ENCODE measurements around the gene EMID1.
"Not testable (repeated sequence)": the region's sequence is repeated elsewhere in the genome, so short reads cannot be mapped to it uniquely, and the experiment has no call there.

Gene EMID1

GRCh38 chr22:29231971-29232959 is 26.6 kb downstream of the EMID1 start:
- no peak for DNase-seq

DNA sequence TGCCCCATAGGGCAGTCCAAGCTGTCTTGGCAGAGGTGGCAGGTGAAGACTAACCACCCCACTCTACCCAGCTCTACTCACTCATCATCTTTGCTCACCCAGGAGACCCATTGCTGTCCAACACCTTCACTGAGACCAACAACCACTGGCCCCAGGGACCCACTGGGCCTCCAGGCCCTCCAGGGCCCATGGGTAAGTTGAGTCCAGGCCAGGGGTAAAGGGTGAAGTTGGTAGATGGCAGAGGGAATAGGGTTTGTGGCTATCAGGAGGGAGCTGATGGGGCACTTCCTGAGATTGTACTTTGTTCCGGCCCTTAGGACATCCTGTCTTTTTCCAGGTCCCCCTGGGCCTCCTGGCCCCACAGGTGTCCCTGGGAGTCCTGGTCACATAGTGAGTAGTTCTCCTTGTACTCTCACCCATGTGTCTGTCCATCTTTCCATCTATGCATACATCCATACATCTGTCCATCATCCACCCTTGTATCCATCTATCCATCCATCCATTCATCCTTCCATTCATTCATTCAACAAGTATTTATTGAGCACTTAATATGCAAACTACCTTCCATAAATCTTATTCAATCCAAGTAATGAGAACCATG is 27.7 kb downstream of the EMID1 start:
- DNase-seq: no peak

GRCh38 chr22:29240481-29240880 is 34.8 kb downstream of the EMID1 start:
- DNase-seq: not testable (repeated sequence)

GRCh38 chr22:29243874-29244446 is 38.3 kb downstream of the EMID1 start:
- no peak for DNase-seq

DNA sequence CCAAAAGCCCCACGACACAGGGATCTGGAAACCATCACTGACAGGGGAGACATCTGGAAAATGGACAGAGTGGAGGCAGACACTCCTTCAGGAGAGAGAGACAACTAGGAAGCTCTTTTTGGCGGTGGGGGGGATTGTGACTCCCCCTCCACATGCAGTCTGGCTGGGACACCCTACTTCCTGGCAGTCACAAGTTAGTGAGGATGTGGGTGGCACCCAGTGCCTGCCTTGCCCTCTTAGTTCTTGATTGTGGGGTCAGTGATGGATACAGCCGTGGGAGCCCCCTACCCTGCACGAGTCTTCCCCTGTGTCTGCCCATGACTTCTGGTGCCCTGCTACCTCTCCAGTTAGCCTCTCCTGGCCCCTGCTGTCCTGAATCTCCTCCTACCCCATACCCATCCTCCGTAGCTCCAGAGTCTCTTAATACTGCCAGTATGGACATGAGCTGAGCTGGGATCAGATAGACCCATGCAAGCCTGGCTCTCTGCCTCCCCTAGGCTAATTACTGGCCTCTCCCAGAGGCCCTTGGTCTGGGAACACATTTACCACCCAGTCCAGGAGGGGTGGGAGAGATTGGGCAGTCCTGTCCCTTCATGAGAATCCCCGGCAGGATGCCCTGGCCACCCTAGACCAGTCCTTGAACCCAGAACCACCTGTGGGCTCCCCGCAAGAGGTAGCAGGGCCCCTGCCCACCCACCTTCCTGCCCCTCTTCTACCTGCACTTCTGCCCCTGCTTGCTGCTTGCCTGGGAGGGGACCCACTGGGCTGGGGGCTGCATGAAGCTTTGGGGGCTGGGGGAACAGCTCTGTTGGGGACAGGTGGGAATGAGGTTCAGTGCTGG is 39.3 kb downstream of the EMID1 start:
- no peak for DNase-seq

DNA sequence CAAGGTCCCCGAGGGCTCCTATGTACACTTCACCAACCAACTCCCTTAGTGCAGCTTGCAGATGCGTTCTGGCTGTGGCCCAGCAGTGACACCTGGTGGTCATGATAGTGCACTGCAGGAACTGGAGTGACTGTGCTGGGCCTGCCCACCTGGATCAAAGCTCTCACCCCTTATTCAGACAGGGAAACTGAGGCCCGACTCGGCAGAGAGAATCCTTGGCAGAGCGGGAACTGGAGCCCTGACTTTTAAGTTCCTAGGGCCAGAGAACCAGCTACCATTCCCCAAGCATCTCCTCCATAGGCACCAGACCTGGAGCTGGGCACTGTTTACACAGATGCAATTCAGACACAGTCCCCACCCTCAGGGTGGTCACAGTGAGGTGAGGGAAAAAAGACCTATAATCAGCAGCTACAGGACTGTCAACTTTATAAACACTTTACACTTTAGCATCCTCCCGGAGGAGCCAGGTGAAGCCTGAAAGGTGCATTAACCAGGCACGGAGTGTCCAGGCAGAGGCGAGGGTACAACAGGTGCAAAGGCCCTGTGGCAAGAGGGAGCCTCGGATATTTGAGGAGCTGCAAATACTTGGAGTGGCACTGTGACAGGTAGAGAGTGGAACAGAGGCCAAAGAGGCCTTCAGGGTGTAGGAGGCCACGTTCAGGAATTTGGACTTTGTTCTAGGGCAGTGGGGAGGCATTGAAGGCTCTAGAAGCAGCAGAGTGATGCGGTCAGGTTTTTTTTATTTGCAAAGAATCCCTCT is 40.1 kb downstream of the EMID1 start:
- peak; percentile 81 to 82 for DNase-seq

- not testable (repeated sequence) for DNase-seq
These were observed 42.2 kb downstream of the EMID1 start for GRCh38 chr22:29247891-29248290.

- no peak for DNase-seq
These were observed 45.6 kb downstream of the EMID1 start for GRCh38 chr22:29251265-29251664.

GRCh38 chr22:29251981-29252911 is 46.5 kb downstream of the EMID1 start:
- DNase-seq: no peak

DNA sequence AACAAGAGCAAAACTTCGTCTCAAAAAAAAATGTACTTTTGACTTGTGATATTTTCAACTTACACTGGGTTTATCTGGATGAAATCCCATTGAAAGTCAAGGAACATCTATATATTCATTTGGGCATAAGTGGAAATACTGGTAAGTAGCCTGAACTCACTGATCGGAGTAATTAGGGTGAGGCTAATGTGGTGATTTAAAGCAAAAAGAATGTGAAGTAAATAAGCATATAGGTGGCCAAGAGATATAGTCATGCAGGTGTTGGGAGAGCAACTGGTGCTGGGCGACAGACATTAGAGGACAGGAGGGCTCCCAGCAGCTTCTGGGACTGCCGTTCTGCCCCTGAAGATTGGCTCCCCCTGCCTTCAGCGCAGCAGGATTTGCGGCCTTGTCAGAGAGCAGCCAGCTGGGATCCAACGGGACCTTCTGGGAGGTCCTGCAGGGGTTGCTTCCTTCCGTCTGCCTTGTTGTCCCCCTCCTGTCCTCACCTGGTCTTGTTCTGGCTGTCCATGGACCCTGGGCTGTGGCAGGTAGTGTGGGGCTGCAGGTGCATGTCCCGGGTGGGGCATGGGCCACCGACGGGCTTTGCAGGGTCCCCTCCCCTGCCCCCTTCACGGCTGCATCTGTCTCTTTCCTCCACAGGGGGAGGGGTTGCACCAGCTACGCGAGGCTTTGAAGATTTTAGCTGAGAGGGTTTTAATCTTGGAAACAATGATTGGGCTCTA is 48.0 kb downstream of the EMID1 start:
- DNase-seq: no peak

DNA sequence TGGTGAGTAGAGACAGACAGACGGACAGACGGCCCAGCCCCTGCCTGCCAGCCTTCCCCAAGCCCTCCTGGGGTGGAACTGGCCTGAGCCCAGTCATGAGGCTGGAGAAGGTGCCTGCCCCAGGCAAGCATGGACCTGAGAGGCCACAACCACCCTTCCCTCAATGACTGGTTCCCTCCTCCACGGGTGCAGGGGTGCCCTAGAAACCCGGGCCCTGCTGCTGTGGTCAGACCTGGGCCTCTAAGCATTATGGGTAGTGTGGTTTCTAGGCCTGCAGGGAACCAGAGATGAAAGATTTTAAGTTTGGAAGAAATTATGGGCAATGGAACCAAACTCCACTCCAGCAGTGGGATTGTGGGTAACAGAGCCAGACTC is 48.6 kb downstream of the EMID1 start:
- no peak for DNase-seq

- no peak for DNase-seq
These were observed 49.4 kb downstream of the EMID1 start for GRCh38 chr22:29255064-29255621.

- no peak for DNase-seq
These were observed 51.1 kb downstream of the EMID1 start for GRCh38 chr22:29256606-29257325.

DNA sequence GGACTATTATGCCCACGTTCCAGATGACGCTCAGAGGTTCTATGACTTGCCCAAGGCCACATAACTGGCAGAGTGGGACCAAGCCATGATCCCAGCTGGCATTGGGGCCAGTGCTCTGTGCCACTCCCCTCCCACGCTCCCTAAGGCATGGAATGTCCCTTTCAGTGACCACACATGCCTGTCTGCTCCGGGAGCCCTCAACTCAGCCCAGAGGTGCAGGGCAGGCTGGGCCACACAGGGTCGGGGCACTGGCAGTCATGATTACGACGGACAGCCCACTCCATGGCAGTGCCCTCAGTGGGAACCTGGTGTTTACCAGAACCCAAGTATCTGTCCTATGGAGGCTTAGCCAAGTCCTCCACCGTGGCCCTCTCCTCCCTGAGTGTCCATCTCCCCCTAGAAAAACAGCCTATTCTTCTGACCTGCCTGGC is 52.1 kb downstream of the EMID1 start:
- no peak for DNase-seq

- no peak for DNase-seq
These were observed 52.9 kb downstream of the EMID1 start for GRCh38 chr22:29258407-29259252.

DNA sequence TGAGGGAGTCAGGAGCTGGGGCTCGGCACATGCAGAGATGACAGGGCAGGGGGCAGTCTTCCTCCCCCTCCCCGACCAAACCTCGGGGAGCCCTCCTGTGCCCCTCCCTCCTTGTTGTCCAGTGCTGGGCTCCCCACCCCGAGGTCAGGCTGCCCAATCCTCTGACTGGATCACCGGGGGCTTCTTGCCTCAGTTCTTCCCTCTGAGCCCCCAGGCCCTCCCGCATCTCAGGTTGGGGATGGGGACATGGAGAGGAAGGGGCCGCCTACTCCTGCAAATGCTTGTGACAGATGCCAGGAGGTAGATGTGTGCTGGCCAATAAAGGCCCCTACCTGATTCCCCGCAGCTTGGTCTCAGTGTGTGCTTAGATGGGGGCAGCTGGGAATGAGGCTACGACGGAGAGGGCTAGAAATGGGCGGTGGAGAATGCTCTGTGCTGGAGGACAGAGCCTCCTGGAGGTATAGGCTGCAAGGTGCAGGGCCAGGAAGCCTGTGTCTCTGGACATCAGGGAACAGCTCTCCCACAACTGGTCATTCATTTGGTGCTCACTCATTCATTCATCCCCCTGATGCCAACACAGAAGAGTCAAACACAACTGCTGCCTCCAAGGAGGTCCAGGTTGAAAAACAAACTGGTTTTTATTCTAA is 53.7 kb downstream of the EMID1 start:
- DNase-seq: no peak

DNA sequence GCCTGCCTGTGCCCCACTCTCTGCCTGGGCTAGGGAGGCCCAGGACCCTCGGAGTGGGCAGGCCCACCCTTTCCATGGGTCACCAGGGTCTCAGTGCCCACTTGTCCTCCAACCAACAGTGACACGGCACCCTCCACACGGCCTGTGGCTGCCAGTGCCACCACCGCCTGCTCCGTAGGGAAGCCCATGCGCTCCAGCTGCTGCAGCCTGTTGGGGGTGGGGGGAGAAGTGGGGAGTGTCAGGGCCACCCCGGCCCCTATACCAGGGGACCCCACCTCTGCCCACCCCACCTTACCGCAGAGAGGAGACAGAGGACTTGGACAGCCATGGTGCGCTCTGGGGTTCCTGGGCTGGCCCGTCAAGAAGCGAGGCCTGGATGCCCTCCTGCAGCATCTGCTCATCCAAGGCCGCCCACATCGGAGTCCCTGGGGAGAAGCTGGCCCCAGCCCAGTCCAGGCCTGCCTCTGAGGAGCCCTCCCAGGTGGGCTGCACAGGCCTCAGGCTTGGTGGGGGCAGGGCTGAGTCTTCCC is 54.4 kb downstream of the EMID1 start:
- DNase-seq: no peak

All from activated T-cell treated with anti-CD3 and anti-CD28 coated beads, Interleukin-2, amount 50 U/mL, for 48 hours (primary cell).